Right hindlimb (tissue), 1 donor: ENCODE results near the gene ZSCAN20.
A peak's percentile ranks its signal among the peaks of the same experiment; 100 is the strongest.

Source experiments
- DNase-seq: peaks from one replicate; pipeline ENCODE4 v3.0.0-alpha.2; 2018

Gene ZSCAN20

DNA sequence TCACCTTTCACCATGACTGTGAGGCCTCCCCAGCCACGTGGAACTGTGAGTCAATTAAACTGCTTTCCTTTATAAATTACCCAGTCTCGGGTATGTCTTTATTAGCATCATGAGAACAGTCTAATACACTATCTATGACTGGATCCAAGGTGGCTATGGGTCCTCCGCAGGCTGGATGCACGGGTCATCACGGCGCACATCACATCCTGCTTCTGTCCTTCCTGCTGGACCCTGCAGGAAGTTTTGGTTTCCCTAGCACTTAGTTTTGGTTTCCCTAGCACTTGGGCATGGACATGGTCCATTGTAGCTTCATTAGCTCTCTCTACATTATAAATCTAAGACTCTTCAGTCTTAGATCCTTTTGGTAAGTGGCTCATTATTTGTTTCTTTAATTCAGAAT is 27.3 kb upstream of the ZSCAN20 start:
- DNase-seq, result no peak

DNA sequence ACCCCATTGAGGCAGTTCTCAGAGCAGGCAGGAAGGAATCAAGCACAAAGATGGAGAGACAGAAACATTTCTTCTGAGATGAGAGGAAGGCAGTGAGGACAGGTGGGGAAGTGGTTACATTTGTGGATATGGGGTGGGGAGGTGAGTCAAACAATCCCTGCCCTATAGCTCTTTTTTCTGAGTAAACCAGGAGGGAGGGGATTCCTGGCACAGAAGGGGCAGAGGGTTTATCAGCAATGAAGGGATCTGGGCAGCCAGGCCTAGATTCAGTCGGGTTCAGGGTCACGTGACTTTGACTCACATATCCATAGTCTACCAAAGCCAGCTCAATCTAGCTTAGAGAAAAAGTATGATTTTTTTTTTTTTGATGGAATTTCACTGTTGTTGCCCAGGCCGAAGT is 25.9 kb upstream of the ZSCAN20 start:
- no peak for DNase-seq

DNA sequence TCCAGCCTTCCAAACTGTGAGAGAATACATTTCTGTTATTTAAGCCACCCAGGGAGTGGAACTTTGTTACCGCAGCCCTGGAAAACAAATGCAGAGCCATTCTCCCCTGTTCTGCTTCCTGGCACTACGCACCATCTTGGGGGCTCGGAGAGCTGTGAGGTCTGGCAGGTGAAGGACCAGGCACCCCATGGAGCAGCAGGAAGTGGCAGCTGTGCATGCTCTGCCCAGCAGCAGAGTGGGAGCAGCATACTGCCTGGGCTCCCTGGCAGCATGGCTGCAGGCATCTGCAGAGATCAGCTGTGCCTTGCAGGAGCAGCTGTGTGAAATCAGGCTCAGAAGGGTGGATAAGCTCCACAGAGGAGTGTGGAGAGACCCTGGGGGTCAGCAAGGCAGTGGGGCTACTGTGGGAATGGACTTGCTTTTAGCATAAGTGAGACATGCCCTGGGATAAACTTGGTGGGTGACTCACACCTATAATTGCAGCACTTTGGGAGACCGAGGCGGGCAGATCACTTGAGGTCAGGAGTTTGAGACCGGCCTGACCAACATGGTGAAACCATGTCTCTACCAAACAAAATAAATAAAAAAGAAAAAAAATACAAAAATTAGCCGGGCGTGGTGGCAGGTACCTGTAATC is 17.7 kb upstream of the ZSCAN20 start:
- no peak for DNase-seq

DNA sequence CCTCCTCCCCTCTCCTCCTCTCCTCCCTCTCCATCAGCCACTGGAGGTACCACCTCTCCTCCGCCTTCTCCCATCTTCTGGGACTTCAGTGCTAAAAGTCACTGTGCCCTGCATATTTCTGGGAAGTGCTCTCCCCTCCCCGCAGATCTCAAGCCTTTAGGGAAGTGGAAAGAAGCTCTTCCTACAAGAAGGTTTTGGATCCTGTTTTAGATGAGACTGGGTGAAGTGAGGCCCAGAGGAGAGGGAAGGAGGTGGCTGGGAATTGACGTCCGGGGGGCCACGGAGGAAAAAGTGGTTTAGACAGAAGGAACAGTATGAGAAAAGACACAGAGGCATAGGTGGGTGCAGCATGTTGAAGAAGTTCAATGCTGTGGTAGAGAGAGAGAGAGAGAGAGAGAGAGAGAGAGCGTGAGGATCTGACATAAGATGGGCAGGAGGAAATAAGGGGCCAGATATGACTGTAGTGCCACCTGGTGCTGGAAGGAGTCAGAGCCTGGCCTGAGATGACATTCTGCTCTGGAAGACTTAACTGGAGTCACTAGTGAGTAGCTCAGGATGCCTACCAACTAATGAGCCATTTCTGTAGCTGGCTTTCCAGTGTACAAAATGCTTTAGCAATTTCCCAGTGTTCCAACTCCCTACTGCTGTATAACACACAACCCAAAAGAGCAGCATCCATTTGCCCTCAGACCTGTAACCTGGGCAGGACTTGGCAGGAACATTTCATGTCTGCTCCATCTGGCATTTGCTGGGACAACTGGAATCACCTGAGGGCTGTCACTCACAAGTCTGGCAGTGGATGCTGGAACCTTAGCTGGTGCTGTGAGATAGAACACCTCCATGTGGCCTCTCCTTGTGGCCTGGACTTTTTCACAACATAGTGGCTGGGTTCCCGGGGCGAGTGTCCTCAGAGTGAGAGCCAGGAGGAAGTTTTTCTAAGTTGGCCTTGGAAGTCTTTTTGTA is 16.6 kb upstream of the ZSCAN20 start:
- peak; percentile 63 for DNase-seq

DNA sequence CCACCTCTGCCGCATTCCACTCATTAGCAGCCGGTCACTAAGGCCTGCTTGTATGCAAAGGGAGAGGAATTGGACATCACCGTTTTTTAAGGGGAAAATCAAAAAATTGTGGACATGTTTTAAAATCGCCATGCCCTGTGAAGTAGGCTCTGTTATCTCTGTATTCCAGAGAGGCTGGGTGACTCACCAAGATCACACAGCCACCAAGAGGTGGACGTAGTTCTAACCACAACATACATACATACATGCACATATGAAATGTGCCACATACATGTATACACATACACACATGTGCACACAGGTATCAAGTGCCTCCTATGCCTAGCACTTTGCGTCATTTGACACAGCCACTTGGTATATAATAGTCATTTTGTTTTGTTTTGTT is 16.0 kb upstream of the ZSCAN20 start:
- no peak for DNase-seq

DNA sequence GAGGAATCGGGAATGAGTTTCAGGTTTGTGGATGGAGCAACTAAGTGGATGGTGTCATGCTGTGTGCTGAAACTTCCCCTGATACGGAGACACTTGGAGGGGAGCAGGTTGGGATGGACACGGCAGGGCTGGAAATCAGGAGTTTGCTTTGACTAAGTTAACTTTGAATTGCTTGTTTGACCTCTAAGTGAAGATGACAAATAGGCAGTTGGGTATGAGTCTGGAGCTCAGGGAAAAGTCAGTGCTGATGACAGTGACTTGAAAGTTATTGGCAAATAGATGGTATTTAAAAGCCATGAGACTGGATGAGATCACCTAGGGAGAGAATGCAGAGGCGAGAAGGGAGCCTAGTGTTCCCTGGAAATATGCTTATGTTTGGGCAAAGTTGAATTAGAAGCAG is 12.8 kb upstream of the ZSCAN20 start:
- DNase-seq, result no peak

DNA sequence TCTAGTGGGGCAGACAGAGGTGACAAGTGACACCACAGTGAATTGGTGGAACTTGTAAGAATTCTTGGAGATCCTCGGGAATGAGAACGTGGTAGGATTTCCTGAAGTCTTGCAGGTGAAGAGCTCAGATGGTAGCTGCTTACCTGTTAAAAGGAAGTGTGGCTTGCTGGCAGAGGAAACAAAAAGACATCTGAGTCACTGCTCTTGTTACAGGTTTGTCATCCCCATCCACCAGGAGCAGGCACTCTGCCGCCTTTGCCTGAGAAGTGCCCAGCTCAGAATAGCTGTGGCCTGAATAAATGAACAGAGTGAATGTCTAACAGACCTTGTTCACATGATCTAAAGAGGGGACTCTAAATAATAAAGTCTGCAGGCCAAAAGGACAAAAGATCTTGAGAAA is 12.3 kb upstream of the ZSCAN20 start:
- no peak for DNase-seq

DNA sequence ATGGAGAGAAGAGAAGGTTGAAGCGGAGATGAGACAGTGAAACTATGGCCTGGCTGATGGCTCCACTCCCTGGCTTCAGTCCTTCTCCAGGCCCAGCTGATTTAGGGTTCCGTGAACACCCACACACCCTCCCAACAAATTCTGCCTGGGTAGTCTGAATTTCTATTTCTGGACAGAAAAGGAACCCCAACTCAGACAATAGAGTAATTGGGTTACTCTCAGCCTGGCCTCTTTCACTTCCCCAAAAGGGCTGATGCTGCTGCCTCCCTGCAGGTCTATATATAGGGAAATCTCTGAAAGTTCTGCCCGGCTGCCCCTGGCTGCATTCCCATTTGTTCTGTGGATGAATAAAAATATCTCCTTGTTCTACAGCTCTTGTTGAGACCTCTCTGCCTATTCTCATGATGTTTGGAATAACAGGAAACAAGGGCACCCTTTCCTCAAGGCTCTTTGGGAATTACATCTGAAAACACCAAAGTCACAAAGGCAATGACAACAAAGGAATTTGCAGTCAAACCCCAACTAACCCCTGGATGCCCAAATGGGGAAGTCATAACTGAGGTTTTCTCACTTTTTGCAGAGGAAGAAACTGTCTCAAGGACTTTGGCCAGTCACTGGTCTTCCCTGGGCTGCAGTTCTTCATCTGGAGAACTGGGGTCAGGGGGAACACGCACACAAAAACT is 11.4 kb upstream of the ZSCAN20 start:
- DNase-seq, result no peak

DNA sequence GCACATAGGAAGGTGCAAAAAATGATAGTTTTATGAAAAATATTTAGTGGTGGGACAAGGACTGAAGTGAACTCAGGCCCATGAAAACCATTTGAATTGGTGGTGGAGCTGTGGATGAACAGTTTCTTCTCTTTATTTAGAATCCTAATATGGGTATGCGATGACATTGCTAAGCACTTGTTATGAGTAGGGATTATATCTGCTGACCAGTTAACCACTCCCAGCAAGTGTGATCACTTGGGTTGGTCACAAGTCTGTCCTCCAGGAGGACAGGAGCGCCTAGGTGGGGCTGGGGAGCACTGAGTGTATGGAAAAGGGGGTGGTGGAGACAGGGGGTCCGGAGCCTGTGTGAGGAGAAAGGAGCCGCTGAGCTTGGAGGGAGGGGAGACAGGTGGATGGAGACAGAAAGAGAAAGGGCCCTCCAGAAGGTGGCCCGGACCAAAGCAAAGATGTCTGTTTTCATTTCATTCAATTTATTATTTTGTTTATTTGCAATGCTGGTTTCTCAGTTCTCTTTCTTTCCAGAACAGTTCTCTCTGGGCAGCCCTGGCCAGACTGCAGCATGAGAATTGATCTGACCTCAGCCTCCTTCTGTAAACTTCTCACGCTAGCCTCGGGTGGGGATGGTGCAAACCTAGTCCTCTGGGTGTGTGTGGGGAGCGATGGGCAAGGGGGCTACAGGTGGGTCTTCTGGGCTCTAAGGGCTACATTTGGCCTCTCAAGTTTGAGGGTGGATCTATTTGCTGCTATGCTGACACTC is 9.9 kb upstream of the ZSCAN20 start:
- no peak for DNase-seq

- no peak for DNase-seq
These were observed 7.9 kb upstream of the ZSCAN20 start for GRCh38 chr1:33464552-33464951.

GRCh38 chr1:33465316-33465715 is 7.1 kb upstream of the ZSCAN20 start:
- DNase-seq, result no peak

GRCh38 chr1:33466159-33466558 is 6.3 kb upstream of the ZSCAN20 start:
- no peak for DNase-seq

GRCh38 chr1:33468011-33468410 is 4.4 kb upstream of the ZSCAN20 start:
- no peak for DNase-seq

- no peak for DNase-seq
These were observed 3.9 kb upstream of the ZSCAN20 start for GRCh38 chr1:33468531-33468930.

- peak; percentile 54 for DNase-seq
These were observed 3.5 kb upstream of the ZSCAN20 start for GRCh38 chr1:33468967-33469366.

DNA sequence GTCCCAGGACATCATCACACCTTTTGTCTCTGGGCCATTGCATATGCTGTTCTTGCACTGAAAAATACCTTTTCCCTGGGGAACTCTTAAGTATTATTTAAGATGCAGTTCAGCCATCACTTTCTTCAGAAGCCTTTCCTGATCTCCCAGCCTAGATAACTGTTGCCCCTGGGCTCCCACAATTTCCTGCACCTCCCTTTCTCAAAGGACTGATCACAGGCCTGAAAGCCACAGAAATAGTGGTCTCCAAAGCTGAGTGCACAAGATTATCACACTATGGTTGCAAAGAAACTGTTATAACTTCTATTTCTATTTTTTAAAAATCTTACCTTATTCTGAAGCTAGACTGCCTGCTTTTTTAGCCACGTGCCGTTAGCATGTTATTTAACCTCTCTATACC is 2.8 kb upstream of the ZSCAN20 start:
- no peak for DNase-seq

GRCh38 chr1:33470495-33471012 is 1.9 kb upstream of the ZSCAN20 start:
- peak; percentile 83 for DNase-seq

DNA sequence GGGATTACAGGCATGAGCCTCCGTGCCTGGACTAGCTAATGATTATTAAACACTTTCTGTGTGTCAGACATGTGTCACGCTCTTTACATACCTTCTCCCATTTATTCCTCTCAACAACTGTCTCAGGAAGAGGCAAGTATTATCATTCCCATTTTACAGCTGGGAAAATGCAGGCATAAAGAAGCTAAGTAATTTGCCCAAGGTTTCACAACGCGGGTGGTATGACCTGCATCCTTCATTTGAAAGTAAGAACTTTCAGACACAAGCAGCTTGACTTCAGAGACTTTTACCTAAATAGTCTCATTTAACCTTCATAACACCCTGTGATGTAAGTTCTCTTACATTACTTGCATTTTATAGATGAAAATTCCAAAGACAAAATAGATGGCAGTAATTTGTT is 1.0 kb upstream of the ZSCAN20 start:
- DNase-seq, result no peak

- no peak for DNase-seq
These were observed 1.5 kb downstream of the ZSCAN20 start for GRCh38 chr1:33473900-33474299.

GRCh38 chr1:33477451-33477850 is 5.0 kb downstream of the ZSCAN20 start:
- DNase-seq, result no peak

DNA sequence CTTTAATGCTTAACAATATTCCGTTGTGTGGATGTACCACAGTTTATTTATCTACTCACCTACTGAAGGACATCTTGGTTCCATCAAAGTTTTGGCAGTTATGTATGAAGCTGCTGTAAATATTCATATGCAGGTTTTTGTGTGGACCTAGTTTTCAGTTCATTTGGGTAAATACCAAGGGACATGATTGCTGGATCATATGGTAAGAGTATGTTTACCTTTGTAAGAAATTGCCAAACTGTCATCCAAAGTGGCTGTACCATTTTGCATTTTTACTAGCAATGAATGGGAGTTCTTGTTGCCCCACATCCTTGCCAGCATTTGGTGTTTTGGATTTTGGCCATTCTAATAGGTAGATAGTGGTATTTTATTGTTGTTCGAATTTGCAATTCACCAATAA is 10.0 kb downstream of the ZSCAN20 start:
- DNase-seq, result no peak

DNA sequence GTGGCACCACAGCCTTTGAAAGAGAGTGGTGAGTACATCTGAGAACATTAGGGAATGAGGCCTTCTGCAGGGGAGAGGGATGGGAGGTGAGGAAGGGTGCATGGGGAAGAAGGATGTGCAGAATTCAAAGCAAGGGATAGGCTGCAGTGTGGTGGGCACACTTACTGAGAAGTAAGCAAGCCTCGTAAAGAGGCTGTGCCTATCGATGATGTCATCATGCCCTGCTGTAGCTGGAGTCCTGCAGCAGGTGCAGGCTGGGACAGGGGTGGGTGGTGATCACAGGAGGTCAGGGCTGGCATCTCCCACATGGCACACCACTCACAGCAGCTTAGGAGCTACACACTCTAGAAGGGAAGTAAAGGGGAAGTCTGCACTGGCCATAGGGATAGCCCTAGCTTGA is 16.2 kb downstream of the ZSCAN20 start:
- DNase-seq, result no peak

GRCh38 chr1:33494929-33495328 is 22.5 kb downstream of the ZSCAN20 start:
- no peak for DNase-seq
